Ascending aorta (tissue), 2 donors: Measurements from ENCODE around the gene CRIP3. TPM values are rescaled to one million over a fixed set of nuclear protein-coding genes. Genes with fewer than 3 reads are reported as not detected.

Experiments
- DNase-seq, 2 donors: peaks; one replicate each; pipeline ENCODE4 v3.0.0-alpha.2; 2019; ENCODE audit warnings: low spot score in 2 of 2
- H3K27ac ChIP-seq, 2 donors: fragments of 200-600 bp; sonication (generic); one replicate each; pipeline ENCODE4 v1.5.1; 2016 to 2017; ENCODE audit warnings: mild to moderate bottlenecking in 1 of 2
- H3K27me3 ChIP-seq: fragments of 200-600 bp; sonication (generic); one replicate; pipeline ENCODE4 v1.5.1; 2017
- H3K36me3 ChIP-seq, 2 donors: fragments of 200-600 bp; sonication (generic); one replicate each; pipeline ENCODE4 v1.5.1; 2016
- H3K4me1 ChIP-seq, 2 donors: fragments of 200-600 bp; sonication (generic); one replicate each; pipeline ENCODE4 v1.5.1; 2016 to 2017; ENCODE audit warnings: mild to moderate bottlenecking in 1 of 2
- H3K4me3 ChIP-seq, 2 donors: fragments of 200-600 bp; sonication (generic); one replicate each; pipeline ENCODE4 v1.5.1; 2016 to 2017; ENCODE audit warnings: mild to moderate bottlenecking in 1 of 2
- H3K9me3 ChIP-seq, 2 donors: fragments of 200-600 bp; sonication (generic); one replicate each; pipeline ENCODE4 v1.5.1; 2016
- CTCF ChIP-seq, 3 experiments: fragments of 200-600 bp in 2 of 3; fragments of 450-650 bp in 1 of 3; sonication (generic) in 2 of 3; IDR thresholded peaks; one replicate each; pipeline ENCODE4 v1.5.1; 2016 to 2019; ENCODE audit warnings: antibody characterized with exemption in 3 of 3, mild to moderate bottlenecking in 1 of 3, moderate library complexity in 1 of 3
- intact Hi-C: fragments of 100-400 bp; cut with DNase I; formaldehyde crosslinking; loops from one replicate; pipeline ENCODE4 v1.15.1; 2023
- total RNA-seq: library from RNA; depleted of rRNA; stranded (reverse); fragments of >200 nt; gene quantifications from one replicate; pipeline ENCODE4 v1.1.0, GENCODE V29; 2016

CRIP3 gene
- total RNA-seq, 1 donor from 2014 or later = not detected

GRCh38 chr6:43257367-43258145, 51.1 kb downstream of the CRIP3 start:
- DNase-seq = no peak
- intact Hi-C loops = no loop called here
- Histone ChIP-seq H3K9me3 (no peaks in the 10 kb centered on the region), H3K27me3 (no peaks in the 10 kb centered on the region), H3K4me3 (no peak overlapping the region), H3K36me3 (no peaks in the 10 kb centered on the region), H3K27ac (no peak overlapping the region), H3K4me1 (no peaks in the 10 kb centered on the region)
- TF ChIP-seq CTCF (IDR thresholded peaks at IDR 0.05) = no peak

DNA sequence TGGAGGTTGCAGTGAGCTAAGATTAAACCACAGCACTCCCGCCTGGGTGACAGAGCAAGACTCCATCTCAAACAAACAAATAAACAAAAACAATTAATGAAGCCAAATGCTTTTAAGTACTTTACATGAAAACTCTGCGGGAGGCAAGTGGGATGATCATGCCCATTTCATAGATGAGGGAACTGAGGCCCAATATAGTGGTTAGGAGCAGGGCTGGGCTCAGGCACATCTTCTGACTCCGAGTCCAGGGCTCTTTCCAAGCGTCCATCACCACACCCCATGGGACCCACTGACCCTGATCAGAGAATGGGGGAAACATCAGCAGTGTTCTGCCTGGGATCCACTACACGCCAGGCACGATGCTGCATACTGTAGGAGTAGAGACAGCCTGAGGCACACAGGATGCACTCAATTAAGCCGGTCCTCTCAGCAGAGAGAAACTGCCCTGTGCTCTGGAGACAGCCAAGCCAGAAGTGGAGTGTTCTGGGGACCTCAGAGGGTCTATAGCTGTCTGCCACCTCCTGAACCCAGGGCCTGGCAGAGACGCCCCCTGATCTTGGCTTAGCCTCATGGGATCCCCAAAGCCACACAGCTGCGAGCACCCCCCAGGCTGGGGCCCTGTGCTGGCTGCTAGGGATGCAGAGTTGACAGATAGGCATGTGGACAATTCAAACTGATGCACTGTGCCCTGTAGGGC, 51.8 kb downstream of the CRIP3 start:
- Histone ChIP-seq H3K4me3 (no peak overlapping the region), H3K27me3 (no peaks in the 10 kb centered on the region), H3K9me3 (no peaks in the 10 kb centered on the region), H3K27ac (no peak overlapping the region), H3K36me3 (no peaks in the 10 kb centered on the region), H3K4me1 (no peaks in the 10 kb centered on the region)
- DNase-seq = no peak
- intact Hi-C loops = no loop called here
- TF ChIP-seq CTCF (IDR thresholded peaks at IDR 0.05) = no peak

Other genes starting within 250 kb of the CRIP3 start
- 42.3 TPM for gene MRPL2, start 249.4 kb downstream of the CRIP3 start, total RNA-seq
- gene KLC4, start 249.2 kb downstream of the CRIP3 start, total RNA-seq = 17.8 TPM
- 34.9 TPM for gene PTK7, start 232.5 kb downstream of the CRIP3 start, total RNA-seq
- gene SRF, start 137.6 kb downstream of the CRIP3 start, total RNA-seq = 71.2 TPM
- gene CUL9, start 126.6 kb downstream of the CRIP3 start, total RNA-seq = 36.1 TPM
- 39.1 TPM for gene DNPH1, start 79.3 kb downstream of the CRIP3 start, total RNA-seq
- not detected for gene TTBK1, start 65.3 kb downstream of the CRIP3 start, total RNA-seq
- 1.8 TPM for gene SLC22A7, start 10.6 kb downstream of the CRIP3 start, total RNA-seq
- gene ZNF318, start 60.8 kb upstream of the CRIP3 start, total RNA-seq = 4.4 TPM
- 4.6 TPM for gene ABCC10, start 118.7 kb upstream of the CRIP3 start, total RNA-seq
- gene DLK2, start 146.7 kb upstream of the CRIP3 start, total RNA-seq = not detected
- 71.6 TPM for gene TJAP1, start 168.7 kb upstream of the CRIP3 start, total RNA-seq
- not detected for gene LRRC73, start 201.5 kb upstream of the CRIP3 start, total RNA-seq
- gene YIPF3, start 208.1 kb upstream of the CRIP3 start, total RNA-seq = 71.4 TPM
- gene POLR1C, start 208.3 kb upstream of the CRIP3 start, total RNA-seq = 51.5 TPM